HepG2 (cell line): ENCODE data around the gene R3HDM4. TPM values are rescaled to one million over a fixed set of nuclear protein-coding genes. Genes with fewer than 3 reads are reported as not detected.
A peak's percentile ranks its signal among the peaks of the same experiment; 100 is the strongest.

Source experiments
- CCAR2 ChIP-seq: fragments of 200-400 bp; formaldehyde crosslinking; optimal IDR thresholded peaks from 2 replicates; pipeline ENCODE3; 2018; ENCODE audit warnings: low read depth, mild to moderate bottlenecking, low read length, moderate library complexity
- DPF2 ChIP-seq: sonication (generic); formaldehyde crosslinking; IDR thresholded peaks from 2 replicates; pipeline ENCODE4 v1.4.0; 2020; ENCODE audit warnings: mild to moderate bottlenecking, low read depth, missing genetic modification reagents, borderline replicate concordance
- ELF3 ChIP-seq: IDR thresholded peaks from 2 replicates; pipeline ENCODE4 v1.6.1; 2016; ENCODE audit warnings: missing genetic modification reagents, missing compliant biosample characterization
- KDM5B ChIP-seq: sonication (generic); formaldehyde crosslinking; IDR thresholded peaks from 2 replicates; pipeline ENCODE4 v1.4.0; 2020; ENCODE audit warnings: missing genetic modification reagents, mild to moderate bottlenecking, borderline replicate concordance
- KLF9 ChIP-seq: IDR thresholded peaks from 2 replicates; pipeline ENCODE4 v1.6.1; 2016; ENCODE audit warnings: low read depth
- LBX2 ChIP-seq: sonication (generic); formaldehyde crosslinking; IDR thresholded peaks from 2 replicates; pipeline ENCODE4 v1.5.0; 2020; ENCODE audit warnings: missing genetic modification reagents, mild to moderate bottlenecking, borderline replicate concordance
- MBD4 ChIP-seq: IDR thresholded peaks from 2 replicates; pipeline ENCODE4 v1.6.1; 2012; ENCODE audit warnings: low read length, inconsistent platforms, borderline replicate concordance
- MEIS1 ChIP-seq: sonication (generic); formaldehyde crosslinking; IDR thresholded peaks from 2 replicates; pipeline ENCODE4 v1.9.0; 2021; ENCODE audit warnings: mild to moderate bottlenecking, missing genetic modification reagents, moderate library complexity, borderline replicate concordance
- MXD1 ChIP-seq: sonication (generic); formaldehyde crosslinking; IDR thresholded peaks from 2 replicates; pipeline ENCODE4 v1.4.0; 2020; ENCODE audit warnings: mild to moderate bottlenecking, missing genetic modification reagents
- POLR2A ChIP-seq, 2 experiments: IDR thresholded peaks; 2 replicates each; pipeline ENCODE4 v1.6.1; 2011; ENCODE audit warnings: low read depth in 2 of 2, low read length in 2 of 2, mild to moderate bottlenecking in 1 of 2, moderate library complexity in 1 of 2; ENCODE audit not compliant: insufficient read depth in 1 of 2
- RNF219 ChIP-seq: sonication (generic); formaldehyde crosslinking; IDR thresholded peaks from 2 replicates; pipeline ENCODE4 v1.5.0; 2020; ENCODE audit warnings: mild to moderate bottlenecking, missing genetic modification reagents
- SIN3A ChIP-seq: IDR thresholded peaks from 2 replicates; pipeline ENCODE4 v1.6.1; 2011; ENCODE audit warnings: low read depth, mild to moderate bottlenecking, control low read depth, low read length, borderline replicate concordance
- TARDBP ChIP-seq: sonication (generic); formaldehyde crosslinking; IDR thresholded peaks from 2 replicates; pipeline ENCODE4 v1.8.0; 2022; ENCODE audit warnings: mild to moderate bottlenecking, missing genetic modification reagents
- TFE3 ChIP-seq: IDR thresholded peaks from 2 replicates; pipeline ENCODE4 v1.6.1; 2016
- ZBTB2 ChIP-seq: sonication (generic); formaldehyde crosslinking; IDR thresholded peaks from 2 replicates; pipeline ENCODE4 v1.8.0; 2022; ENCODE audit warnings: low read depth, missing genetic modification reagents
- ZNF230 ChIP-seq: sonication (generic); formaldehyde crosslinking; IDR thresholded peaks from 2 replicates; pipeline ENCODE4 v1.4.0; 2020; ENCODE audit warnings: mild to moderate bottlenecking, missing genetic modification reagents
- ZNF34 ChIP-seq: sonication (generic); formaldehyde crosslinking; IDR thresholded peaks from 2 replicates; pipeline ENCODE4 v1.4.0; 2020; ENCODE audit warnings: mild to moderate bottlenecking, missing genetic modification reagents, borderline replicate concordance
- ZNF687 ChIP-seq: sonication (generic); formaldehyde crosslinking; IDR thresholded peaks from 2 replicates; pipeline ENCODE4 v1.5.1; 2020; ENCODE audit warnings: mild to moderate bottlenecking, missing genetic modification reagents, moderate library complexity
- polyA plus RNA-seq, 8 experiments: library from polyadenylated mRNA; depleted of rRNA in 3 of 8; stranded (reverse) in 7 of 8; unstranded in 1 of 8; fragments of >200 nt; fragmentation: Illumina TruSeq in 4 of 8; extraction: Trizol in 4 of 8; gene quantifications; 2 replicates each; pipeline versions ENCODE4 v1.2.1 to v1.2.3, GENCODE V29; 2011 to 2016; ENCODE audit warnings: low read depth in 4 of 8, missing spikeins in 1 of 8, mixed read lengths in 1 of 8; ENCODE audit not compliant: insufficient read depth in 1 of 8
- total RNA-seq, 5 experiments: library from RNA; depleted of rRNA; stranded (reverse); fragments of >200 nt; fragmentation: Illumina TruSeq; extraction: Trizol; gene quantifications; 2 replicates each; pipeline ENCODE4 v1.2.3, GENCODE V29; 2016; ENCODE audit warnings: low read depth in 1 of 5

Gene R3HDM4
- total and polyA plus RNA-seq, 2 of the 13 experiments (the other 11 are each of a cell fraction or from before 2014, with no cell fraction given), result 26.2 to 26.9 TPM

- TF ChIP-seq ZNF687 (CRISPR knock-in tag), result peak; percentile 92
- no peak for TF ChIP-seq MBD4
- TF ChIP-seq TFE3 (CRISPR knock-in tag), result 0 out of 2 replicates have a peak, but pooled peaks have one; percentile 19
- TF ChIP-seq ZNF34 (CRISPR knock-in tag), result no peak
- TF ChIP-seq ELF3 (CRISPR knock-in tag), result no peak
- TF ChIP-seq KDM5B (CRISPR knock-in tag), result peak; percentile 68; the same call in 1 of the 2 replicates
- TF ChIP-seq ZBTB2 (CRISPR knock-in tag), result peak; percentile 40; the same call in 1 of the 2 replicates
- TF ChIP-seq KLF9 (CRISPR knock-in tag), result 0 out of 2 replicates have a peak, but pooled peaks have one; percentile 45
- no peak for TF ChIP-seq SIN3A
- no peak; the same call in 1 of the 2 replicates for TF ChIP-seq RNF219 (CRISPR knock-in tag)
- peak; percentile 84 for TF ChIP-seq MXD1 (CRISPR knock-in tag)
- peak in 1 of 2 experiments; percentile 76; a peak in 2 of 4 replicates for TF ChIP-seq POLR2A (IDR thresholded peaks at IDR 0.05; ENCODE audit: insufficient read depth in 1 of 2, low read depth in 2 of 2, low read length in 2 of 2)
- 0 out of 2 replicates have a peak, but pooled peaks have one; percentile 50 for TF ChIP-seq TARDBP (CRISPR knock-in tag)
- TF ChIP-seq DPF2 (CRISPR knock-in tag), result peak; percentile 6; the same call in 1 of the 2 replicates
- TF ChIP-seq CCAR2, result no peak
- no peak for TF ChIP-seq MEIS1
- TF ChIP-seq ZNF230 (CRISPR knock-in tag), result no peak
- TF ChIP-seq LBX2 (CRISPR knock-in tag), result no peak
Observed at GRCh38 chr19:917323-918151, 4.5 kb upstream of the R3HDM4 start, which contains the start of gene KISS1R (continued).
